Uterus (tissue), 4 donors: ENCODE data around the gene BCL2L11. TPM values are rescaled to one million over a fixed set of nuclear protein-coding genes. Genes with fewer than 3 reads are reported as not detected.

Experiments used
- DNase-seq, 2 donors: peaks; one replicate each; pipeline ENCODE4 v3.0.0-alpha.2; 2019 to 2020
- H3K27ac ChIP-seq, 2 donors: fragments of 200-600 bp; sonication (generic); 1 replicate in 1 of 2; 2 replicates in 1 of 2; pipeline ENCODE4 v1.5.1; 2016 to 2018
- H3K27me3 ChIP-seq, 2 donors: fragments of 200-600 bp; sonication (generic); one replicate each; pipeline ENCODE4 v1.5.1; 2018 to 2019; ENCODE audit warnings: control low read depth in 1 of 2
- H3K36me3 ChIP-seq, 2 donors: fragments of 200-600 bp; sonication (generic); one replicate each; pipeline ENCODE4 v1.5.1; 2019; ENCODE audit warnings: control low read depth in 1 of 2
- H3K4me1 ChIP-seq, 2 donors: fragments of 200-600 bp; sonication (generic); one replicate each; pipeline ENCODE4 v1.5.1; 2018 to 2019; ENCODE audit warnings: control low read depth in 1 of 2
- H3K4me3 ChIP-seq, 2 donors: fragments of 200-600 bp; sonication (generic); 1 replicate in 1 of 2; 2 replicates in 1 of 2; pipeline ENCODE4 v1.5.1; 2018 to 2019; ENCODE audit warnings: mild to moderate bottlenecking in 1 of 2
- H3K9me3 ChIP-seq, 2 donors: fragments of 200-600 bp; sonication (generic); one replicate each; pipeline ENCODE4 v1.5.1; 2019; ENCODE audit warnings: control low read depth in 1 of 2
- CTCF ChIP-seq, 4 experiments: fragments of 200-600 bp in 2 of 4; fragments of 450-650 bp in 2 of 4; sonication (generic) in 2 of 4; IDR thresholded peaks; one replicate each; pipeline ENCODE4 v1.5.1; 2016 to 2019; ENCODE audit warnings: antibody characterized with exemption in 4 of 4, mild to moderate bottlenecking in 2 of 4, moderate library complexity in 1 of 4
- POLR2A ChIP-seq, 2 donors: fragments of 450-650 bp; IDR thresholded peaks; one replicate each; pipeline ENCODE4 v1.6.1; 2016; ENCODE audit warnings: antibody characterized with exemption in 2 of 2, mild to moderate bottlenecking in 1 of 2, moderate library complexity in 1 of 2
- intact Hi-C: fragments of 100-400 bp; cut with DNase I; formaldehyde crosslinking; loops from one replicate; pipeline ENCODE4 v1.15.1; 2023; ENCODE audit warnings: low total_unique reads
- total RNA-seq, 4 donors: library from RNA; depleted of rRNA in 3 of 4; stranded (reverse); fragments of >200 nt in 3 of 4; gene quantifications; one replicate each; pipeline versions ENCODE4 v1.1.0 to v1.2.4, GENCODE V29; 2014 to 2023
- donor health status: DM: yes; HTN: yes; CAD: no.

Gene BCL2L11
- total RNA-seq, 4 donors from 2014 or later, result 2.0 to 21.8 (median 15.4) TPM

GRCh38 chr2:111135237-111135909 lies 14.7 kb downstream of the BCL2L11 start:
- Histone ChIP-seq H3K9me3 (no peaks in the 10 kb centered on the region), H3K27me3 (no peaks in the 10 kb centered on the region), H3K36me3 (peaks cover 0 to 4% of the 10 kb centered on the region in 2 donors), H3K4me1 (no peaks in the 10 kb centered on the region), H3K27ac (no peak overlapping the region), H3K4me3 (no peak overlapping the region)
- TF ChIP-seq POLR2A (IDR thresholded peaks at IDR 0.05) (no peak), CTCF (IDR thresholded peaks at IDR 0.05) (no peak)
- intact Hi-C loops, result no loop called here
- no peak for DNase-seq

- H3K27me3 ChIP-seq, result no peaks in the 10 kb centered on the region
- peaks cover 0 to 4% of the 10 kb centered on the region in 2 donors for H3K36me3 ChIP-seq
- no peak for TF ChIP-seq CTCF (IDR thresholded peaks at IDR 0.05)
- intact Hi-C loops, result no loop called here
- no peaks in the 10 kb centered on the region for H3K9me3 ChIP-seq
- H3K4me1 ChIP-seq, result no peaks in the 10 kb centered on the region
- no peak overlapping the region for H3K4me3 ChIP-seq
- no peak overlapping the region for H3K27ac ChIP-seq
- DNase-seq, result peak in 1 of 2 donors; percentile 23
Observed at GRCh38 chr2:111135910-111136297, 15.2 kb downstream of the BCL2L11 start.

GRCh38 chr2:111138839-111139238 lies 18.1 kb downstream of the BCL2L11 start:
- Histone ChIP-seq H3K4me1 (no peaks in the 10 kb centered on the region), H3K36me3 (peaks cover 0 to 4% of the 10 kb centered on the region in 2 donors), H3K4me3 (no peak overlapping the region), H3K27ac (no peak overlapping the region), H3K27me3 (no peaks in the 10 kb centered on the region), H3K9me3 (no peaks in the 10 kb centered on the region)
- DNase-seq, result no peak
- intact Hi-C loops, result no loop called here
- TF ChIP-seq POLR2A (IDR thresholded peaks at IDR 0.05), result no peak
- no peak for TF ChIP-seq CTCF (IDR thresholded peaks at IDR 0.05)

GRCh38 chr2:111139637-111140317 lies 19.1 kb downstream of the BCL2L11 start:
- TF ChIP-seq POLR2A (IDR thresholded peaks at IDR 0.05) (no peak), CTCF (IDR thresholded peaks at IDR 0.05) (no peak)
- H3K9me3 ChIP-seq, result no peaks in the 10 kb centered on the region
- H3K27ac ChIP-seq, result no peak overlapping the region
- no peaks in the 10 kb centered on the region for H3K4me1 ChIP-seq
- no peaks in the 10 kb centered on the region for H3K36me3 ChIP-seq
- intact Hi-C loops, result no loop called here
- H3K27me3 ChIP-seq, result no peaks in the 10 kb centered on the region
- no peak overlapping the region for H3K4me3 ChIP-seq
- no peak for DNase-seq

GRCh38 chr2:111140815-111141214 lies 20.1 kb downstream of the BCL2L11 start:
- Histone ChIP-seq H3K4me3 (no peak overlapping the region), H3K27me3 (no peaks in the 10 kb centered on the region), H3K9me3 (no peaks in the 10 kb centered on the region), H3K27ac (no peak overlapping the region), H3K4me1 (no peaks in the 10 kb centered on the region), H3K36me3 (no peaks in the 10 kb centered on the region)
- DNase-seq, result no peak
- TF ChIP-seq CTCF (IDR thresholded peaks at IDR 0.05), result no peak
- intact Hi-C loops, result no loop called here
